CD4-positive, alpha-beta T cell treated with Interleukin-6 for 4 hours (primary cell): ENCODE data around the gene NHERF2.

ENCODE experiments used
- DNase-seq: peaks from one replicate; pipeline ENCODE4 v3.0.0-alpha.2; 2020; ENCODE audit warnings: mixed read lengths

NHERF2 gene

GRCh38 chr16:2026461-2027023 is at the start of gene NHERF2:
Gene NHERF2 (plus strand): TSS chr16:2026902. CDS start chr16:2027006, 104 bp downstream.
- peak; percentile 64 for DNase-seq

GRCh38 chr16:1976951-1977874 is 49.5 kb upstream of the NHERF2 start:
- no peak for DNase-seq

- DNase-seq = no peak
These were observed 48.8 kb upstream of the NHERF2 start for GRCh38 chr16:1977875-1978268.

GRCh38 chr16:1978476-1979120 is 48.1 kb upstream of the NHERF2 start:
- no peak for DNase-seq

GRCh38 chr16:1979271-1980029 is 47.3 kb upstream of the NHERF2 start:
- DNase-seq = peak; percentile 54

- no peak for DNase-seq
These were observed 46.5 kb upstream of the NHERF2 start for GRCh38 chr16:1980030-1980769.

GRCh38 chr16:1980770-1981087 is 46.0 kb upstream of the NHERF2 start:
- DNase-seq = no peak

- DNase-seq = no peak
These were observed 45.3 kb upstream of the NHERF2 start, which contains the start of gene NOXO1 for GRCh38 chr16:1981398-1981836. Gene NOXO1 (minus strand): TSS chr16:1981469. CDS start chr16:1981179, 290 bp downstream.

- DNase-seq = no peak
These were observed 44.7 kb upstream of the NHERF2 start for GRCh38 chr16:1982013-1982433.

GRCh38 chr16:1982991-1983543 is 43.6 kb upstream of the NHERF2 start:
- no peak for DNase-seq

GRCh38 chr16:1983544-1984346 is 43.0 kb upstream of the NHERF2 start, which contains the start of gene GFER:
Gene GFER (plus strand): TSS chr16:1984193. CDS start chr16:1984219, 26 bp downstream.
- DNase-seq = peak; percentile 79

- peak; percentile 49 for DNase-seq
These were observed 42.1 kb upstream of the NHERF2 start for GRCh38 chr16:1984347-1985225.

- no peak for DNase-seq
These were observed 41.1 kb upstream of the NHERF2 start for GRCh38 chr16:1985466-1986150.

GRCh38 chr16:1987198-1987597 is 39.5 kb upstream of the NHERF2 start:
- no peak for DNase-seq

- no peak for DNase-seq
These were observed 37.2 kb upstream of the NHERF2 start, which contains the start of gene SYNGR3 for GRCh38 chr16:1989209-1990100. Gene SYNGR3 (plus strand): TSS chr16:1989970. CDS start chr16:1990103, 133 bp downstream.

GRCh38 chr16:1990101-1990350 is 36.7 kb upstream of the NHERF2 start:
- DNase-seq = no peak

- peak; percentile 59 for DNase-seq
These were observed 36.2 kb upstream of the NHERF2 start for GRCh38 chr16:1990351-1991134.
